GM12864 (cell line): ENCODE results near the gene ATP1A2.

Source experiments
- DNase-seq: peaks from one replicate; pipeline ENCODE4 v3.0.0-alpha.2; 2011; ENCODE audit warnings: low read depth
- H3K4me3 ChIP-seq: 2 replicates; pipeline ENCODE4 v1.5.1; 2011; ENCODE audit warnings: mild to moderate bottlenecking, low read depth, low read length, control low read depth
- TF ChIP-seq, protein P1 (sequence below): IDR thresholded peaks from 2 replicates; pipeline ENCODE4 v1.5.1; 2011; ENCODE audit warnings: low read depth, mild to moderate bottlenecking, moderate library complexity, low read length, control low read depth, inconsistent platforms; ENCODE audit errors: missing control alignments

ATP1A2 gene

DNA sequence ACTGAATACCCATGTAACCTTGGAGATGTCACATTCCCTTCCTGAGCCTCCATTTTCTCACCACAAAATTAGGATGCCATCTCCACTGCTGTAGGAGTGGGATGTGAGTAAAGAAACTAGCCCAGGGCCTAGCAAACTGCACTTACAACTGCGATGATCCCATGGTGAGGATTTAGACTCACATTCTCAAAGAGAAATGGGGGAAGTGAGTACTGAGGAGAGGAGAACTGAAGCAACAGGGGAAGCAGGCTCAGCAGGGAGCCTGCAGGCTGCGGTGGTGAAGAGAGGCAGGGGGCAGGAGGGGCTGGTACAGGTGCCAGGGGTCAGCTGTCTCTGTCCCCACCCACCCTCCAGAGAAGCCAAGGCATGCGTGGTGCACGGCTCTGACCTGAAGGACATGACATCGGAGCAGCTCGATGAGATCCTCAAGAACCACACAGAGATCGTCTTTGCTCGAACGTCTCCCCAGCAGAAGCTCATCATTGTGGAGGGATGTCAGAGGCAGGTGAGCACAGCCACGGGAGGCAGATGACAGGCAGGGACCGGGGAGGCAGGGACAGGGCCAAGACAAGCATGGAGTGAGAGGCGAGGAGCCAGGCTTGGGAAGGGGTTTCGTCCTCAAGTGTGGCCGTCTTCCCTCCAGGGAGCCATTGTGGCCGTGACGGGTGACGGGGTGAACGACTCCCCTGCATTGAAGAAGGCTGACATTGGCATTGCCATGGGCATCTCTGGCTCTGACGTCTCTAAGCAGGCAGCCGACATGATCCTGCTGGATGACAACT lies 19.4 kb downstream of the ATP1A2 start:
- DNase-seq, result no peak
- TF ChIP-seq, protein P1, sequence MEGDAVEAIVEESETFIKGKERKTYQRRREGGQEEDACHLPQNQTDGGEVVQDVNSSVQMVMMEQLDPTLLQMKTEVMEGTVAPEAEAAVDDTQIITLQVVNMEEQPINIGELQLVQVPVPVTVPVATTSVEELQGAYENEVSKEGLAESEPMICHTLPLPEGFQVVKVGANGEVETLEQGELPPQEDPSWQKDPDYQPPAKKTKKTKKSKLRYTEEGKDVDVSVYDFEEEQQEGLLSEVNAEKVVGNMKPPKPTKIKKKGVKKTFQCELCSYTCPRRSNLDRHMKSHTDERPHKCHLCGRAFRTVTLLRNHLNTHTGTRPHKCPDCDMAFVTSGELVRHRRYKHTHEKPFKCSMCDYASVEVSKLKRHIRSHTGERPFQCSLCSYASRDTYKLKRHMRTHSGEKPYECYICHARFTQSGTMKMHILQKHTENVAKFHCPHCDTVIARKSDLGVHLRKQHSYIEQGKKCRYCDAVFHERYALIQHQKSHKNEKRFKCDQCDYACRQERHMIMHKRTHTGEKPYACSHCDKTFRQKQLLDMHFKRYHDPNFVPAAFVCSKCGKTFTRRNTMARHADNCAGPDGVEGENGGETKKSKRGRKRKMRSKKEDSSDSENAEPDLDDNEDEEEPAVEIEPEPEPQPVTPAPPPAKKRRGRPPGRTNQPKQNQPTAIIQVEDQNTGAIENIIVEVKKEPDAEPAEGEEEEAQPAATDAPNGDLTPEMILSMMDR, result no peak
- no peak overlapping the region for H3K4me3 ChIP-seq

DNA sequence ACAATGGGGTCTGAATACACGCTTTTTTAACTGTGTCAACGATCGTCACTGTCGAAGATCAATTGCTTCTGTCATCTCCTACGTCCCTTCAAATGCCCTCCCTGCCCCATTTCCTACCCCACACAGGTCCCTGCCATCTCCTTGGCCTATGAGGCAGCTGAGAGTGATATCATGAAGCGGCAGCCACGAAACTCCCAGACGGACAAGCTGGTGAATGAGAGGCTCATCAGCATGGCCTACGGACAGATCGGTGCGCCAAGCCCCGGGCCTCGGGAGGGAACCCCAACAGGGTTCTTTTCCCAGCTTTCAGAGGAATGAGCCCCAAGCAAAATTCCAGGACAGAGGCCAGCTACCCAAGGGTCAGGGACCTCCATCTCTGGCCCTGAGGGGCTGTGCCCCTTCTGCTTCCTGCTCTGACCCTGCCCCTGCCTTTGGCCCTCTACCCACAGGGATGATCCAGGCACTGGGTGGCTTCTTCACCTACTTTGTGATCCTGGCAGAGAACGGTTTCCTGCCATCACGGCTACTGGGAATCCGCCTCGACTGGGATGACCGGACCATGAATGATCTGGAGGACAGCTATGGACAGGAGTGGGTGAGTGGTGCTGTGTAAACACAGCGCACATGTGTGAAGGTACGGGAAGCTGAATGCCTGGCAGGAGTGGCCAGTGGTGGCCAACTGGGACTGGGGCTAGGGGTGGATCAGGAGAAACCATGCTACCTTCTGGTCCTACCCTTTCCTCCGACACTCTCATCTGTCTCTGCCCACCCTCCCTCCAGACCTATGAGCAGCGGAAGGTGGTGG lies 20.8 kb downstream of the ATP1A2 start:
- DNase-seq, result no peak
- TF ChIP-seq, protein P1, result no peak
- H3K4me3 ChIP-seq, result no peak overlapping the region

GRCh38 chr1:160136926-160137200 lies 21.3 kb downstream of the ATP1A2 start:
- TF ChIP-seq, protein P1, result no peak
- no peak for DNase-seq
- H3K4me3 ChIP-seq, result no peak overlapping the region

GRCh38 chr1:160137216-160137862 lies 21.8 kb downstream of the ATP1A2 start:
- H3K4me3 ChIP-seq, result no peak overlapping the region
- TF ChIP-seq, protein P1, result no peak
- no peak for DNase-seq

GRCh38 chr1:160139840-160140239 lies 24.3 kb downstream of the ATP1A2 start:
- DNase-seq, result no peak
- TF ChIP-seq, protein P1, result no peak
- no peak overlapping the region for H3K4me3 ChIP-seq

GRCh38 chr1:160143695-160144094 lies 28.1 kb downstream of the ATP1A2 start:
- DNase-seq, result no peak
- TF ChIP-seq, protein P1, result no peak
- H3K4me3 ChIP-seq, result no peak overlapping the region
